A549 (cell line): Measurements from ENCODE around the gene ANKDD1A. TPM values are rescaled to one million over a fixed set of nuclear protein-coding genes. Genes with fewer than 3 reads are reported as not detected.

ENCODE experiments used
- ATAC-seq, 2 experiments: fragments of 200-7000 bp in 1 of 2; fragments of >200 bp in 1 of 2; cut with Nextera tagmentation in 1 of 2; cut with Tn5 transposase in 1 of 2; 3 replicates each; pipeline versions ENCODE4 v1.8.0 to v1.9.1; 2018 to 2020; ENCODE audit warnings: mild to moderate bottlenecking in 1 of 2, moderate library complexity in 1 of 2
- CTCF ChIA-PET: fragments of 300-600 bp; sonication (Branson Sonifier 250); formaldehyde crosslinking; extraction: SDS; loops from one replicate; lab custom pipeline; 2021; ENCODE audit warnings: antibody characterized with exemption, inconsistent platforms; lab: Yijun Ruan, JAX
- POLR2A ChIA-PET: fragments of 350-600 bp; formaldehyde crosslinking; extraction: SDS; loops from one replicate; lab custom pipeline; 2021; ENCODE audit warnings: antibody characterized with exemption, inconsistent platforms; lab: Yijun Ruan, JAX
- DNase-seq, 2 experiments: peaks; one replicate each; pipeline versions ENCODE4 v3.0.0 to v3.0.0-alpha.2; 2011 to 2016; ENCODE audit warnings: low read depth in 1 of 2, low spot score in 1 of 2
- FAIRE-seq: peaks from 2 replicates; lab custom pipeline; 2011; peaks lifted over from hg19 to GRCh38; lab: Jason Lieb, UNC
- H3K27ac ChIP-seq, 2 experiments: fragments of >200 bp; sonication (Bioruptor Twin); formaldehyde crosslinking; 3 replicates each; pipeline ENCODE4 v1.5.1; 2016 to 2017
- H3K4me1 ChIP-seq: fragments of >200 bp; sonication (Bioruptor Twin); formaldehyde crosslinking; 3 replicates; pipeline ENCODE4 v1.6.1; 2016
- H3K4me2 ChIP-seq: fragments of >200 bp; sonication (Bioruptor Twin); formaldehyde crosslinking; 3 replicates; pipeline ENCODE4 v1.6.1; 2016
- H3K4me3 ChIP-seq: fragments of >200 bp; sonication (Bioruptor Twin); formaldehyde crosslinking; 3 replicates; pipeline ENCODE4 v1.5.1; 2016
- H3K9me3 ChIP-seq: fragments of >200 bp; sonication (Bioruptor Twin); formaldehyde crosslinking; 3 replicates; pipeline ENCODE4 v1.6.1; 2016
- BHLHE40 ChIP-seq: IDR thresholded peaks from 2 replicates; pipeline ENCODE4 v1.6.1; 2012; ENCODE audit warnings: low read depth, low read length, inconsistent platforms
- CBX2 ChIP-seq: fragments of 200-600 bp; sonication (generic); IDR thresholded peaks from 2 replicates; pipeline ENCODE4 v1.6.1; 2016; ENCODE audit warnings: low read depth, mild to moderate bottlenecking, borderline replicate concordance
- CHD4 ChIP-seq: fragments of 200-600 bp; sonication (generic); IDR thresholded peaks from 2 replicates; pipeline ENCODE4 v1.6.1; 2016; ENCODE audit warnings: antibody characterized with exemption, mild to moderate bottlenecking, borderline replicate concordance
- EHMT2 ChIP-seq: fragments of 200-600 bp; sonication (generic); IDR thresholded peaks from 2 replicates; pipeline ENCODE4 v1.6.1; 2016; ENCODE audit warnings: antibody characterized with exemption, low read depth, mild to moderate bottlenecking, moderate library complexity
- EP300 ChIP-seq, 2 experiments: fragments of >200 bp; sonication (Bioruptor Twin); formaldehyde crosslinking; IDR thresholded peaks; 2 replicates in 1 of 2; 3 replicates in 1 of 2; pipeline ENCODE4 v1.6.1; 2016 to 2017
- ESRRA ChIP-seq: fragments of 150-350 bp; IDR thresholded peaks from 2 replicates; pipeline ENCODE4 v1.6.1; 2014; ENCODE audit warnings: mild to moderate bottlenecking, low read length, borderline replicate concordance
- FOXS1 ChIP-seq: fragments of 250-450 bp; sonication (Bioruptor Pico); IDR thresholded peaks from 2 replicates; pipeline ENCODE4 v1.5.0; 2020; ENCODE audit warnings: mild to moderate bottlenecking, moderate library complexity
- HDAC2 ChIP-seq: fragments of 200-600 bp; sonication (generic); IDR thresholded peaks from 2 replicates; pipeline ENCODE4 v1.6.1; 2016
- HEYL ChIP-seq: fragments of 250-450 bp; sonication (Bioruptor Pico); IDR thresholded peaks from 2 replicates; pipeline ENCODE4 v1.8.0; 2021; ENCODE audit warnings: mild to moderate bottlenecking, moderate library complexity
- HOXB5 ChIP-seq: fragments of 250-450 bp; sonication (Bioruptor Pico); IDR thresholded peaks from 2 replicates; pipeline ENCODE4 v1.5.0; 2020; ENCODE audit warnings: mild to moderate bottlenecking, moderate library complexity
- MAZ ChIP-seq: fragments of 150-350 bp; IDR thresholded peaks from 2 replicates; pipeline ENCODE4 v1.6.1; 2014; ENCODE audit warnings: antibody characterized with exemption, low read depth, low read length, borderline replicate concordance
- MYC ChIP-seq: IDR thresholded peaks from 2 replicates; pipeline ENCODE4 v1.6.1; 2012; ENCODE audit warnings: mild to moderate bottlenecking, inconsistent platforms, low read length, improper control_type of control experiment, borderline replicate concordance
- PHF8 ChIP-seq: fragments of 200-600 bp; sonication (generic); IDR thresholded peaks from 2 replicates; pipeline ENCODE4 v1.6.1; 2016; ENCODE audit warnings: low read depth, mild to moderate bottlenecking, antibody characterized with exemption, moderate library complexity, borderline replicate concordance
- RAD21 ChIP-seq, 2 experiments: fragments of >200 bp in 1 of 2; sonication (Bioruptor Twin) in 1 of 2; formaldehyde crosslinking in 1 of 2; IDR thresholded peaks in 1 of 2; conservative IDR thresholded peaks in 1 of 2; 2 replicates in 1 of 2; 3 replicates in 1 of 2; pipeline ENCODE4 v1.6.1; 2012 to 2018; ENCODE audit warnings: inconsistent platforms in 1 of 2
- RARB ChIP-seq: fragments of 250-450 bp; sonication (Bioruptor Pico); IDR thresholded peaks from 2 replicates; pipeline ENCODE4 v1.8.0; 2021; ENCODE audit warnings: mild to moderate bottlenecking, moderate library complexity
- RCOR1 ChIP-seq: fragments of 150-350 bp; IDR thresholded peaks from 2 replicates; pipeline ENCODE4 v1.6.1; 2014; ENCODE audit warnings: antibody characterized with exemption, low read length, low read depth
- ZC3H11A ChIP-seq: fragments of 450-650 bp; IDR thresholded peaks from 2 replicates; pipeline ENCODE4 v1.6.1; 2014; ENCODE audit warnings: antibody characterized with exemption, mild to moderate bottlenecking
- ZNF302 ChIP-seq: fragments of 250-450 bp; sonication (Bioruptor Pico); IDR thresholded peaks from 2 replicates; pipeline ENCODE4 v1.9.0; 2021; ENCODE audit warnings: inconsistent platforms, mild to moderate bottlenecking, moderate library complexity
- WGBS: methylation state at CpG from one replicate; pipeline ENCODE4 v1.1.6; 2017; ENCODE audit errors: missing lambda C conversion rate; 5-methylcytosine and 5-hydroxymethylcytosine counted together
- polyA plus RNA-seq, 4 experiments: library from polyadenylated mRNA; depleted of rRNA in 3 of 4; stranded (reverse); fragments of >200 nt; fragmentation: RNase III in 1 of 4; extraction: RNeasy Plus Mini Kit Qiagen cat#74134 plus additional on column Dnase treatment in 1 of 4; gene quantifications; 2 replicates in 3 of 4; 3 replicates in 1 of 4; pipeline ENCODE4 v1.2.3, GENCODE V29; 2011 to 2017
- TF ChIP-seq, protein P1 (sequence below): fragments of >200 bp; sonication (Bioruptor Twin); formaldehyde crosslinking; IDR thresholded peaks from 3 replicates; pipeline ENCODE4 v1.6.1; 2016
- TF ChIP-seq, protein P2 (sequence below): fragments of >200 bp; sonication (Bioruptor Twin); formaldehyde crosslinking; IDR thresholded peaks from 2 replicates; pipeline ENCODE4 v1.6.1; 2016
- TF ChIP-seq, protein P3 (sequence below): fragments of 200-600 bp; sonication (generic); IDR thresholded peaks from 2 replicates; pipeline ENCODE4 v1.6.1; 2016; ENCODE audit warnings: antibody characterized with exemption, mild to moderate bottlenecking, moderate library complexity
- TF ChIP-seq, protein P4 (sequence below): fragments of 250-450 bp; sonication (Bioruptor Pico); IDR thresholded peaks from 2 replicates; pipeline ENCODE4 v1.5.0; 2020; ENCODE audit warnings: low read depth, mild to moderate bottlenecking, moderate library complexity

The ANKDD1A gene
- polyA plus RNA-seq, 2 of the 4 experiments (the other 2 are of a cell fraction): 2.7 to 2.8 TPM

DNA sequence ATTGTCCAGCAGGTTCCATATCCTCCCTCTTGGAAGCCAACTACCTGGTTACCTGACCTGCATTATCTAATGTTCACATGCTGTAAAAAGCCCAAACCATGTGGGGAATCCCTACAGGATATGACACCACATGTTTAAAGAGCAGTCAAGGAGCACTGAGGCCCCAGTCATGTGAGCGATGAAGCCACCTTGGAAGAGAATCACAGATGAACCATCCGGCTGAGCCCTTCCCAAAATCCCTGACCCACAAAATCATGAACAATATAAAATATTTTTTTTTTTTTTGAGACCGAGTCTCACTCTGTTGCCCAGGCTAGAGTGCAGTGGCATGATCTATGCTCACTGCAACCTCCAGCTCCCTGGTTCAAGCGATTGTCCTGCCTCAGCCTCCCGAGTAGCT is 10.6 kb upstream of the ANKDD1A start (continued):
- TF ChIP-seq, protein P1, sequence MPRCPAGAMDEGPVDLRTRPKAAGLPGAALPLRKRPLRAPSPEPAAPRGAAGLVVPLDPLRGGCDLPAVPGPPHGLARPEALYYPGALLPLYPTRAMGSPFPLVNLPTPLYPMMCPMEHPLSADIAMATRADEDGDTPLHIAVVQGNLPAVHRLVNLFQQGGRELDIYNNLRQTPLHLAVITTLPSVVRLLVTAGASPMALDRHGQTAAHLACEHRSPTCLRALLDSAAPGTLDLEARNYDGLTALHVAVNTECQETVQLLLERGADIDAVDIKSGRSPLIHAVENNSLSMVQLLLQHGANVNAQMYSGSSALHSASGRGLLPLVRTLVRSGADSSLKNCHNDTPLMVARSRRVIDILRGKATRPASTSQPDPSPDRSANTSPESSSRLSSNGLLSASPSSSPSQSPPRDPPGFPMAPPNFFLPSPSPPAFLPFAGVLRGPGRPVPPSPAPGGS: no peak
- TF ChIP-seq, protein P2, sequence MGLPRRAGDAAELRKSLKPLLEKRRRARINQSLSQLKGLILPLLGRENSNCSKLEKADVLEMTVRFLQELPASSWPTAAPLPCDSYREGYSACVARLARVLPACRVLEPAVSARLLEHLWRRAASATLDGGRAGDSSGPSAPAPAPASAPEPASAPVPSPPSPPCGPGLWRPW: no peak
- no peak for TF ChIP-seq FOXS1

DNA sequence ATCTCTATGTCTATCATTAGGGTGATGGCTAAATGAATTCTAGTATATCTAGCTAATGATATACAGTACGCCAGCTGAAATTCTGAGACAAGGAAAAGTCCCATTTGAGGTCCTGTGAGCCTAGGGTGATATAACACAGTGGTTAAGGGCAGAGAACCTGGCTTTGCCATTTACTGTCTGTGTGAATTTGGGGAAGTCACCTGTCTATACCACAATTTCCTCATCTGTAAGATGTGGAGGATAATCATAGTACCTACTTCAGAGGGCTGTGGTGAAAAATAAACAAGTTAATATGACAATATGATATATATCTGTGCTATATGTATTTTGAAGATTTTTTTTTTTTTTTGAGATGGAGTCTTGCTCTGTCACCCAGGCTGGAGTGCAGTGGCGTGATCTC is 9.8 kb upstream of the ANKDD1A start:
- no peak for TF ChIP-seq HDAC2
- TF ChIP-seq FOXS1: no peak
- TF ChIP-seq ZNF302: no peak
- TF ChIP-seq PHF8: no peak
- TF ChIP-seq, protein P3, sequence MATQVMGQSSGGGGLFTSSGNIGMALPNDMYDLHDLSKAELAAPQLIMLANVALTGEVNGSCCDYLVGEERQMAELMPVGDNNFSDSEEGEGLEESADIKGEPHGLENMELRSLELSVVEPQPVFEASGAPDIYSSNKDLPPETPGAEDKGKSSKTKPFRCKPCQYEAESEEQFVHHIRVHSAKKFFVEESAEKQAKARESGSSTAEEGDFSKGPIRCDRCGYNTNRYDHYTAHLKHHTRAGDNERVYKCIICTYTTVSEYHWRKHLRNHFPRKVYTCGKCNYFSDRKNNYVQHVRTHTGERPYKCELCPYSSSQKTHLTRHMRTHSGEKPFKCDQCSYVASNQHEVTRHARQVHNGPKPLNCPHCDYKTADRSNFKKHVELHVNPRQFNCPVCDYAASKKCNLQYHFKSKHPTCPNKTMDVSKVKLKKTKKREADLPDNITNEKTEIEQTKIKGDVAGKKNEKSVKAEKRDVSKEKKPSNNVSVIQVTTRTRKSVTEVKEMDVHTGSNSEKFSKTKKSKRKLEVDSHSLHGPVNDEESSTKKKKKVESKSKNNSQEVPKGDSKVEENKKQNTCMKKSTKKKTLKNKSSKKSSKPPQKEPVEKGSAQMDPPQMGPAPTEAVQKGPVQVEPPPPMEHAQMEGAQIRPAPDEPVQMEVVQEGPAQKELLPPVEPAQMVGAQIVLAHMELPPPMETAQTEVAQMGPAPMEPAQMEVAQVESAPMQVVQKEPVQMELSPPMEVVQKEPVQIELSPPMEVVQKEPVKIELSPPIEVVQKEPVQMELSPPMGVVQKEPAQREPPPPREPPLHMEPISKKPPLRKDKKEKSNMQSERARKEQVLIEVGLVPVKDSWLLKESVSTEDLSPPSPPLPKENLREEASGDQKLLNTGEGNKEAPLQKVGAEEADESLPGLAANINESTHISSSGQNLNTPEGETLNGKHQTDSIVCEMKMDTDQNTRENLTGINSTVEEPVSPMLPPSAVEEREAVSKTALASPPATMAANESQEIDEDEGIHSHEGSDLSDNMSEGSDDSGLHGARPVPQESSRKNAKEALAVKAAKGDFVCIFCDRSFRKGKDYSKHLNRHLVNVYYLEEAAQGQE: no peak
- TF ChIP-seq MAZ: no peak
- TF ChIP-seq BHLHE40: no peak
- no peak for TF ChIP-seq EP300 (IDR thresholded peaks at IDR 0.05)
- TF ChIP-seq MYC: no peak
- TF ChIP-seq HOXB5 (CRISPR knock-in tag): no peak
- no peak for TF ChIP-seq EHMT2
- TF ChIP-seq CHD4: no peak
- TF ChIP-seq, protein P4, sequence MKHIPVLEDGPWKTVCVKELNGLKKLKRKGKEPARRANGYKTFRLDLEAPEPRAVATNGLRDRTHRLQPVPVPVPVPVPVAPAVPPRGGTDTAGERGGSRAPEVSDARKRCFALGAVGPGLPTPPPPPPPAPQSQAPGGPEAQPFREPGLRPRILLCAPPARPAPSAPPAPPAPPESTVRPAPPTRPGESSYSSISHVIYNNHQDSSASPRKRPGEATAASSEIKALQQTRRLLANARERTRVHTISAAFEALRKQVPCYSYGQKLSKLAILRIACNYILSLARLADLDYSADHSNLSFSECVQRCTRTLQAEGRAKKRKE: no peak
- no peak for TF ChIP-seq RCOR1
- no peak for TF ChIP-seq ESRRA
- no peak for TF ChIP-seq RARB (CRISPR knock-in tag)
- Histone ChIP-seq H3K4me3 (no peak overlapping the region), H3K27ac (no peak overlapping the region), H3K4me2 (no peak overlapping the region), H3K9me3 (peaks cover 18% of the 10 kb centered on the region), H3K4me1 (peaks cover 10% of the 10 kb centered on the region; the same call in 2 of the 3 replicates)
- DNase-seq (no peak), ATAC-seq (no peak), FAIRE-seq (no peak)
- CTCF ChIA-PET: interaction anchor here (1.0 to 1.8 kb wide), 2 partner anchors 16 to 171 kb away, joined by 4 read pairs; no protein-coding TSS in a partner anchor
- POLR2A ChIA-PET: no interaction called here
- WGBS: 62% methylated on average over 2 of the region's 2 CpGs

DNA sequence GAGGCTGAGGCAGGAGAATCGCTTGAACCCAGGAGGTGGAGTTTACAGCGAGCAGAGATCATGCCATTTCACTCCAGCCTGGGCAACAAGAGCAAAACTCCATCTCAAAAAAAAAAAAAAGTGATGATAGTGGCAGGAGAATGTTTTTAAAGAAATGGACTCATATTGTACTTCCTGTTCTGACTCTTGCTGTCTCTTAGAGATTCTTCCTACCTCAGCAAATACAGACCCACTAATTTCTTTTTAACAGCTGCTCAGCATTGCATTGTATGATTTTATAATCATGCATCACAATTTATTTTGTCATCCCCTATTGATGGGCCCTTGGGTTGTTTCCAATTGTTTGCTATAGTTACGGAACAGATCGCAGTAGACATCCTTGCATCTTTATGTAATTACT is 8.8 kb upstream of the ANKDD1A start:
- 80% methylated on average over 4 of the region's 4 CpGs for WGBS
- ChIA-PET CTCF (interaction anchor here (0.6 to 1.1 kb wide), 3 partner anchors 10 to 67 kb away, joined by 3 read pairs; no protein-coding TSS in a partner anchor), POLR2A (no interaction called here)
- TF ChIP-seq ZC3H11A (no peak), EP300 (IDR thresholded peaks at IDR 0.05) (no peak), EHMT2 (no peak), MYC (no peak), MAZ (no peak), ESRRA (no peak), FOXS1 (no peak), RAD21 (conservative IDR thresholded peaks at IDR 0.05 in 1 of 2, IDR thresholded peaks at IDR 0.05 in 1 of 2) (no peak), ZNF302 (no peak), HEYL (CRISPR knock-in tag) (no peak), CBX2 (no peak)
- Histone ChIP-seq H3K4me2 (no peak overlapping the region), H3K27ac (no peak overlapping the region), H3K4me1 (peaks cover under 1% of the 10 kb centered on the region; the same call in 2 of the 3 replicates), H3K4me3 (no peak overlapping the region), H3K9me3 (peaks cover 18% of the 10 kb centered on the region)
- FAIRE-seq (no peak), ATAC-seq (no peak), DNase-seq (no peak)
